Activated CD4-positive, alpha-beta T cell treated with anti-CD3 and anti-CD28 coated beads, Interleukin-2, amount 50 U/mL, for 4 hours (primary cell): ENCODE measurements around the gene HHAT.

Source experiments
- DNase-seq, 2 experiments: peaks; one replicate each; pipeline ENCODE4 v3.0.0-alpha.2; 2020

HHAT gene

DNA sequence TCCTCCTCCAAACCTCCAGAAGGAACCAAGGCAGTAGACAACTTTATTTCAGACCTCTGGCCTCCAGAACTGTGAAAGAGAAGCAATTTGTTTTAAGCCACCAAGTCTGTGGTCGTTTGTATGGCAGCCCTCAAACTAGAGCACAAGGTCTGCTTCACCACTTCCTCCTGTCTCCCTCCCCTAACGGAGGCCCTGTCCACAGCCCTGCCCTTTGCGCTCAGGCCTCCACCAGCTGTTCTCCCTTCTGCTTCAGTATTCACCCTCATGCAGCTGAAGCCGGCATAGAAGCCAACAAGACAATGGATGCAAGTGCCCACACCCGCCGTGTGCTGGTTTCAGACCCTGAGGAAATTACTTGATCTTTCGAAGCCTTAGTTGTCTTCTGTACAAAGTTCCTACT lies 364.1 kb downstream of the HHAT start:
- DNase-seq = no peak

DNA sequence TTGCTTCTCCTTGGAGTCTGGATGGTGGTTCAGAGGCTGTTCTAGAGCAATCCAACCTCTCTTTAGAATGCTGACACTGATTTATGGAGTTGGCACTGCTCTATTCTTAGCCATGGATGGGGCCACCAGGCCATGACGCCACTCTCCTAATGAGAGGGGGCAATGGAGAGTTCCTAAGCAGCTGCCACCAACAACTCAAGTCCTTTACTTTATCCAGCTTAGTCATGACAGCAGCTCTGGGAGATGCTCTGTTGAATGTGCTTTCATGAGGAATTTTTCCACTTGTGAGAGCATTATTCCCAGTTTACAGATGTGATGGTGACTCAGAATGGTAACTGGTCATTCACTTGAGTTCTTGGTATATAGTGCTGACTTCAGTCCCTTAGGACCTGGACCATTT lies 366.3 kb downstream of the HHAT start:
- DNase-seq = no peak

DNA sequence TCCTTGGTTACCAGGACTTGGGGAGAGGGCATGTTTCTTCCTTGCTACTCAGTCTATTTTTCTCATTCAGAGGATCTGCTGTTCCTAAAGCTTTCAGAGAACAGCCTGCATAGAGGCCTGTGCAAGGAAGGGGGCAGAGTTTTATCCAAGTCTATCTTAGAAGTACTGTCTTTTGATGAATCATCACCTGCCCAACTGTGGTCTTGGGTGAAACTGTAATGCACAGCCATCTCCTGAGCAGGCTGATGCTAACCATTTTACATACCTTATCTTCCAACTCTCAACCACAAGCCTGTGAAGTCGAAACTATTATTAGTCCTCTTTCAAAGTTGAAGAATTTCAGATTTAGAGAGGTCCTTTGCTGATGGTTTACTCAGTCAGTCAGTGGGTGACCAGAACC lies 368.0 kb downstream of the HHAT start:
- no peak for DNase-seq

DNA sequence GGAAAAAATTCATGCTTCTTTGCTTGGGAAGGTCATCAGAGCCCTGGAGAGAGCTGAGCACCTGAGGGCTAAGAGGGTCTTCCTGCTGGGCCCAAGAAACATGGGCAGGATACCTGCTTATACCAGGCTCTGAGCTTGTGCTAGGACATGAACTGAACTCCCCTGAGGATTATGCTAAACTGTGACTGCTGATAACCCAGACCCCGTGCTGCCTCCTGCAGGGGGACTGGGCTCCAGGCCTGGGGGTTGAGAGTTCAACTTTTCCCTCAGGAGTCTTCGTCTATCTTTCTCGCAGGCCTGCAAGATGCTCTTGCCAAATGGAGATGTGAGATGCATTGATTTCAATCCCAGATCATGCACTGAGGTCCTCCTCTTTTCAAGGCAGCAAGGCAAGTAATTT lies 368.5 kb downstream of the HHAT start:
- DNase-seq = no peak

DNA sequence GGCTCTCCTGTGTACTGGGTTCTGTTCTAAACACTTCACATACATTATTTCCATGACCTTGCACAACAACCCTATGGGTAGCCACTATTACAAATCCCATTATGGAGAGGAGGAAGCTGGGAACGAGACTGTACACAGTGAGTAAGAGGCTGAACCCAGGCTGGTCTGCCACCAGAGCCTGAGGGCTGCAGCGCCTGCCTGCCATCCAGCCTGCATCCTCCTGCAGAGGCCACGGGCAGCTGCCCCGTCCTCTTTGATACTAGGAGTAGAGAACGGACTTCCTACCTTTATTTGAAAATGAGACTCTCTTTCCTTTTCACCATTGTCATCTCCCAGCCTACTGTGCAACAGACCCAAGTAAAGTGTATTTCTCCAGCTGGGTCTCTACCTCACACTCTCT lies 370.0 kb downstream of the HHAT start:
- DNase-seq = no peak

DNA sequence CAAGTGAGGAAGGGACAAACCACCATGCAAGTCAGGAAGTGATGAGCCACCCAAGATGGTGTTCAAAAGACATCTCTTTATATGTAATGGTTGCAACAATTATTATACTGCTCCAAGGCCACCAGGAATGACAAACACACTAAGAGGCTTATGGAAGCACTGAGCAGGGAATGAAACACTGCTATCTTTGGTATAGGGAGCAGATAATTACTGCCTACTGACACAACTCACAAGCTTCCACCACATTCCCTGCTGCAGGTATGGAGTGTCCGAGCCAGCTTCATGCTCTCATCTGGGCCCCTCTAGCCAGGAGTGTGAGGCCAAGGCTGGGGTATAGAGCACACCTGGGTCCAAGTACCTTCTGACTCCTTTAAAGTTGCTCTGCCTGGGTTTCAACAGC lies 371.4 kb downstream of the HHAT start:
- no peak for DNase-seq

DNA sequence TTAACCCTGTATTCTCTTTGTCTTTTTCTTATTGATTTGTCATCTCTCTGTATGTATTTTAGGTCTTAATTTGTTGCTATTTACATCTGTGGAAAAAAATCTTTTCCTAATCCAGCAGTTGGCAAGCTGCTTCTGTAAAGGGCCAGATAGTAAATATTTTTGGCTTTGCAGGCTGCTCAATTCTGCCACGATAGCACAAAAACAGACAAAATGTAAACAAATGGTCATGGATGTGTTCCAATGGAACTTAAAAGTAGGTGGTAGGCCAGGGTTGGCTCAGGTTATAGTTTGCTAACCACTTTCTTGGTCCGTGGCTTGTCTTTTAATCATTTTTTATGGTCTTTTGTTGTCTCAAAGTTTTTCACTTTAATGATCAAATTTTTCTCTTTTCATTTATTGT lies 371.8 kb downstream of the HHAT start:
- DNase-seq = no peak

DNA sequence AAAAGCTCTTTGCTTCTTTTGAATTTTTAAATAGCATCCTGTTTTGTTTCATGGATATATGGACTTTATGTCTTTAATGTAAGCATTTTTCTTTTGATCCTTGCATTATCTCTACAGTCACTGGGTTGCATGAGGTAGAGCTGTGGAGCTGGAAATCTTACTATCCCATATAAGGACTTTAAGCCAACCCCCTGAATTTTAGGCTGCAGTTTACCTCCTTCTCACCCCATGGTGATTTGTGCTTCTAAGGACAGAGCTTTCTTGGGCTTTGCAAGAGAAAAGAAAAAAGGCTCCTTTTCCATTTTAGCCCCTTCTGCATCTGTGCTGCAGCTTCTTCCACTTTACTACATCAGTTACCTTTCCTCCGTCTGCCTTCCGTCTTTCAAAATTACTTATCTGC lies 373.8 kb downstream of the HHAT start:
- DNase-seq = no peak

DNA sequence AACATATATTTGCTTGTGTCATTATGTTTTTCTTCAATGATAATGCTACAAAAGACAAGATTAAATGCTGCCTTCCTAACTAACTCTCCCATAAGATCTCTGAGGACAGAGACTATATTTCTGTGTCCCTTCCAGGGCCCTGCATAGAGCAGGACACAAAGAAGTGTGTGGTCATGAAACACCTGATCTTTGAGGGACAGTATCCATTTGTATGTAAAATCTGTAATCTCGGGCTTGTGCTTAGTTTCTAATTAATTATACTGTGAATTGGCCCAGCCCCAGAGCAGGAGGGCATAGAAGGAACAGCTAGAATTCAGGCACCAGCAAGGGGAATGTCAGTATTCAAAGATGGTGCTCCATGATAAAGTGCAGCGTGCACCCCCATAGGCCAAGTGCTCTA lies 374.9 kb downstream of the HHAT start:
- no peak for DNase-seq

DNA sequence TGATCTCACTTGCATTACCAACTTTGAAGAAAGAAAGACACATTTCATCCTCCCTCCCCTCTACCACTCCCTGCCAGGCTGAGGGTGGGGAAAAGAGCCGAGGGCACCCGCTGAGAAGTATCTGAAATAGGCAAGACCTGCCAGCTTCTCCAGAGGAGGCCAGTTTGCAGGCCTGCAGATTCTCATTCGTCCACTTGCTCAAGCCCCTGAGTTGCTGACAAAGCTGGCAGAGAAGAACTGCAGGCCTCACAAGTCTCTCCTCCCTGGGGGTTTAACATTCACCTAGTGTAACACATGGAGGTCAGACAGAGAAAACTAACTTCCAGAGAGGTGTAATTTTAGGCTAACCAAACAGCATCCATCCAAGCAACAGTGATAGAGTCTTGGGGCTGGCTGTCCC lies 376.4 kb downstream of the HHAT start:
- DNase-seq = no peak

DNA sequence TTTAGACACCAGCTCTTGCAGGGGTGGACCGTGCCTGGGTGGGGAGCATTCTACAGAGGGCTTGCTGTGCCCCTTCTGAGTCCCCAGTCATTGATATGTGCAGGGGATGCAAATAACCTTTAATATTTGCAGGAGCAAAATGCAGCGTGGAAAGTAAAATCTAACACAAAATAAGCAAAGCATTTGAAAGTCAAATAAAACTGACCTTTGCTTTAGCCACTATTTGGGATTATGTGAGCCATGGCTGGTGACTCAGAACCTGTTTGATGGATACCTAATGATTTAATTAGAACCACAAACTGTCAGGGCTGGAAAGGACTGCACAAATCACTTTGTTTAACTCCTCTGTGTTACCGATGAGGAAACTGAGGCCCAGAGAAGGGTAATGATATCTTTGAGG lies 377.5 kb downstream of the HHAT start:
- no peak for DNase-seq

DNA sequence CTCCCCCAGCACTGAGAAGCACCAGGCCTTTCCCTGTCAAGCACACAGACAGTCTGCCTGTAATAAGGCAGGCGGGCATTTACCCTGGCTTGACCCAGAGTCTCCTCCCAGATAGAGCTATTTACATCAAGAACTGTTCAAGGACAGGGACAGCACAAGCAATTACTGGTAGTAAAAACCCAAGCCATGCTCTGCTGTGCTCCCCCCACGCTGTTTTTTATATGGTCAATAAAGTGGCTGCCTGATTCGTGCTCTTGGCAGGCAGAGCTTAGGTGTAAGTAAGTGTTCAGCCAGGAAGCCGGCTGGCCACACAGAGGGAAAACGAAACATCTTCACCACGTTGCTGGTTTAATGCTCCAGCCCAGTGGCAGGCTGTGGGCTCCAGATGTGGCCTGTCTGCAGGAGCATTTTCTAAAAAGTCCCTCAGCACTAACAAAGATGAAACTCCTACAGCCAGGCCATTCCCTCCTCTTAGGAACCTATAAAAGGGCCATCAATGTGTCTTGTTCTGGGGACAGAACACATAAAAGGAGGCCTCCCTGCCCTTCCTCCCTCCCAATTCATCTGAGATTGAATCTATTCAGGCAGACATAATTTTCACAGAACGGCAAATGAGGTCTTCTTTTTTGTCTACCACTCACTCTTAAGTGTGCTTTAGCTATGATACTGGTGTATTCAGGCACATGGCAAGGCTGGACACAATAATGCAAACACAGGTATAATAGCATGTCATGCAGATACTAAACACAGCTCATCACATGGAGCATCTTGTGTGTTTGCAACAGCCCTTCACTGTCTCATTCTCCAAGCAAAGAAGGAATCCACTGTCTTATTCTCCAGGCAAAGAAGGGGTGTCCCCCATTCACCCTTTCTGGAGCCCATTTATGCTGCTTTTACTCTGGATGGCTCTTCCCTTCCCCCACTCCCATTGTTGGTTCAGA lies 378.9 kb downstream of the HHAT start:
- DNase-seq = no peak

DNA sequence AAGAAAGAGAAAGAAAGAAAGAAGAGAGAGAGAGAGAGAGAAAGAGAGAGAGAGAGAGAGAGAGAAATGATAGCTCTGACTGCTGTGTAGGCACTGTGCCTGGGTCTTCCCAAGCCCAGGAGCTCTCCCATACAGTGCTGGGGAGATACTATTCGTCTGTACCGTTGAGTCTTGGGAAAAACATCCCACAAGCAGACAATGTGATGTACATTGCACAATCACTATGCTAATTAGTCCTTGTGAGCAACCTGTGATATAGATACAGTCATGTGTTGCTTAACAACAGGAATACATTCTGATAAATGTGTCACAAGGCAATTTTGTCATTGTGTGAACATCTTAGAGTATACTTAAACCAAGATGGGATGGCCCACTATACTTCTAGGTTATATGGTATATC lies 381.0 kb downstream of the HHAT start:
- no peak for DNase-seq

DNA sequence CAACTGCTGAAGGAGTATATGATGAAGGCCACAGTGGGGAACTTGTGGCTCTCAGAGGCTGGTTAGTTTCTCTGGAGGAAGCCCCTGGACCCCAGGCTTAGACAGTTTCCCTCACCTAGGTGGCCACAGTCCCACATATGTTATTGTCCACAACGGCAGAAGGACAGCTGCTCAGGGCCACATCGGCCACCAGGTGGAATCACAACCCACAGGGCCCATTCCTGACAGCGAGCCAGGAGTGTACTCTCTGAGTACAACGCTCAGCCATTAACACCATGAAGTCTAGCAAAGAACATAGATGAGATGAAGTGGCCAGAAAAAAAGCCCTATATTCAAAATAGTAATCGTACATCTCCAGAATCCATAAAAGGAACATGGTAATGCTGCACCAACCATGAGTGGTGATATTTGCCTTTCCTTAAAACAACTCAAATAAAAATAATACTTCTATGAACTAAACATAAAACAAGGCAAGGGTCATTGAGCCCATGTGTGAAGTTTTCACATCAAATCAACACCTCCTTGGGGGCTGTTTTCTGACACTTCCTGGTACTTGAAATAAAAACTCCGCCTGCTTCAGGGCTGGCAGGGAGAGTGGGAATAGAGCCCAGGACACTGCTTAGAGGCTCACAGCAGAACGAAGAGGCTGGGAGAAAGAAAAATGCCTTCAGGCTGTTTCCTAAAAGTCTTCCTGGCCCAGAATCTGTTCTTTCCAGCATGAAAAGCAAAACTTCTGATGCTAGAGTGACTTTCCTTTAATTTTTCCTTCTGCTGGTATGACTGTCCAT lies 383.3 kb downstream of the HHAT start:
- DNase-seq = no peak

DNA sequence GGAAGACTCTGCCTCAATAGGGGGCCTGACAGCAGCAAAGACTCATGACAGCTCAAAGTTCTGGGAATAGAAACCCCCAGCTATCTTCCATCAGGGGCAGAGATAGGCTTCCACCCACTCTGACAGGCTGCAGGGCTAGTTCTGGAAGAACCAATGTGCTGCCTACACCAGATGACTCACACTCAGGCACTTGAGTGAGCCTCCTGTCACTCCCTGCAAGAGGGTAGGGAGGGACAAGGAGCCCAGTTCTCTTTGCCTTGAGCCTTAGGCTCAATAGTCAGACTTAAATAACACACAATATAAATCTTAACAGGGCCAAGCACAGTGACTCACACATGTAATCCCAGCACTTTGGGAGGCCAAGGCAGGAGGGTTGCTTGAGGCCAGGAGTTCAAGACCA lies 386.4 kb downstream of the HHAT start:
- DNase-seq = no peak

DNA sequence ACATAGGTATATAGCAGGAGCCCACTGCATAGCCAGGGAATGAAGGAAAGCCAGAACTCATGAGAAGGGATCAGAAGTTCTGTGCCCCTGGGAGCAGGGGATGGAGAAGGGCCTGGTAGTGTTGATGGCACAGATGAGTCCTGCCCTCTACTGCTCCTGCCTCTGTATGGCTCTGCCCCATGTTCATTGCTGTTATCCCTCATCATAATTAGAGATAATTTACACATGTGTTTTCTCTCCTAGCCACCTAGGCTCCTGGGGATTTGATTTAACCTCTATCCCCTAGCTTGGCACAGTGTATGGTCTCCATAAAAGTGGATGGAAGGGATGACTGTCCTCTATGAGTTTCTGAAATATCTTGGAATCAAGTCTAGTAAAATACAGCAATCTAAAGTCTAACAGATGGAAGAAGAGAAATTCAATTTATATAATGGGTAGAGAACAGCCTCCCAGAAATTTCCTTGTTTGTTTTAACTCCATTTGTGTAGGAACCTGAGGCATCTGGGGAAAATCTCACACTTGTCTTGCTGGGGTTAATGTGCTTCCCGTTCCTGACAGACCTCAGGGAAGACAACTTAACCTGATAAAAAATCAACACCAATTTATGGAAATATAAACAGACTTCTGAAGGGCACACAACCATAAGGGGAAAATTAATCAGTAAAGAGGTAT lies 393.8 kb downstream of the HHAT start:
- DNase-seq = no peak

DNA sequence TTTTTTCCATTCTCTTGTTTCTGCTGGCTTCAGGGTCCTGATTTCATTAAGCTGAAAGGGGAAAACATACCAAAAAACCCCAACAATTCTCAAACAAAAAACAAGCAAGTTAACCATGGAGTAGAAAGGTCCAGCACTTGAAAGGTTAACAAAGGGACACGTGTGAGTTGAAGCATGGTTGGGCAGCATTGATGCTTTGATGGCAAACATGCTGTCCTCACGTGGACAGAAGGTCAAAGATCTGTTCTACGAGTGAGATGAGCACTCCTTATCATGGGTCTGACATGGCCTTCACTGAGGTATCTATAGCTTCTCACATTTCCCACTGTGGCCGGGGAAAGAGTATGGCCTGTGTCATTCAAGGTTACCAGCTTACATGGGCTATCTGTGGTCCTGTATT lies 394.9 kb downstream of the HHAT start:
- DNase-seq = no peak

DNA sequence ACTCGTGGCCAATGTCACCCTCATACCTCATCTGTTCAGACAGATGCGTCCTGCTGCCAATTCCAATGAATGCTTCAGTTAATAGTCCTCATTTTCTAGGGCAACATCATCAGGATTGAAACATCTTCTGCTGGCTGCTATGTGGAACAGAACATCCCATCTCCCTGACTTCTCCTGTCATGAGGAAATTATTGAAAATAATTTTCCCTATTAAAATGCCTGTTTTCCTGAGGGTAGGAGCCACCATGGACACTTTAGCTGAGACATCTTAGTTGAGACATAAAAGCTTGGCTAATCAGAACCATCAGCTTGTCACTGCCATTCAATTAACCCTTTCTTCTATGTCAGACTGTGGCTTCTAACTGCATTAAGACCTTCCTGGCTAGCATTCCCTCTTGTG lies 396.1 kb downstream of the HHAT start:
- no peak for DNase-seq
